ENCODE results near the gene CBX4. TPM values are rescaled to one million over a fixed set of nuclear protein-coding genes. Genes with fewer than 3 reads are reported as not detected.

CBX4 gene
- total RNA-seq, 2 experiments from 2014 or later: 98.9 to 110 TPM

- Histone ChIP-seq H3K4me3 (ENCODE audit: low read depth, low read length, poor library complexity, severe bottlenecking) (no peak overlapping the region), H3K36me3 (ENCODE audit: insufficient read depth, low read length) (peaks cover 59% of the 10 kb centered on the region), H3K27ac (ENCODE audit: low read depth, low read length, poor library complexity, severe bottlenecking) (no peak overlapping the region), H3K9me3 (ENCODE audit: low read length) (no peaks in the 10 kb centered on the region), H3K79me2 (ENCODE audit: insufficient read depth, low read depth, low read length) (peaks cover 37% of the 10 kb centered on the region), H3K9me2 (ENCODE audit: insufficient read depth, low read length) (no peaks in the 10 kb centered on the region), H2AFZ (ENCODE audit: low read length) (no peak overlapping the region), H3K4me1 (ENCODE audit: insufficient read depth, low read length, poor library complexity, severe bottlenecking) (peaks cover 33% of the 10 kb centered on the region), H4K20me1 (ENCODE audit: insufficient read depth, low read length) (peaks cover 13% of the 10 kb centered on the region; the same call in 1 of the 2 replicates), H3K4me2 (ENCODE audit: low read length) (no peak overlapping the region)
- TF ChIP-seq, protein P1, sequence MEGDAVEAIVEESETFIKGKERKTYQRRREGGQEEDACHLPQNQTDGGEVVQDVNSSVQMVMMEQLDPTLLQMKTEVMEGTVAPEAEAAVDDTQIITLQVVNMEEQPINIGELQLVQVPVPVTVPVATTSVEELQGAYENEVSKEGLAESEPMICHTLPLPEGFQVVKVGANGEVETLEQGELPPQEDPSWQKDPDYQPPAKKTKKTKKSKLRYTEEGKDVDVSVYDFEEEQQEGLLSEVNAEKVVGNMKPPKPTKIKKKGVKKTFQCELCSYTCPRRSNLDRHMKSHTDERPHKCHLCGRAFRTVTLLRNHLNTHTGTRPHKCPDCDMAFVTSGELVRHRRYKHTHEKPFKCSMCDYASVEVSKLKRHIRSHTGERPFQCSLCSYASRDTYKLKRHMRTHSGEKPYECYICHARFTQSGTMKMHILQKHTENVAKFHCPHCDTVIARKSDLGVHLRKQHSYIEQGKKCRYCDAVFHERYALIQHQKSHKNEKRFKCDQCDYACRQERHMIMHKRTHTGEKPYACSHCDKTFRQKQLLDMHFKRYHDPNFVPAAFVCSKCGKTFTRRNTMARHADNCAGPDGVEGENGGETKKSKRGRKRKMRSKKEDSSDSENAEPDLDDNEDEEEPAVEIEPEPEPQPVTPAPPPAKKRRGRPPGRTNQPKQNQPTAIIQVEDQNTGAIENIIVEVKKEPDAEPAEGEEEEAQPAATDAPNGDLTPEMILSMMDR (conservative IDR thresholded peaks at IDR 0.05; ENCODE audit: low read length): no peak
- TF ChIP-seq EZH2phosphoT487 (IDR thresholded peaks at IDR 0.05; ENCODE audit: borderline replicate concordance, low read depth, low read length): no peak
- ChIA-PET POLR2A (interaction anchor here (0.6 kb wide), 1 partner anchor 37 kb away, joined by 3 read pairs; the partner anchor contains the start of gene CBX8), CTCF (ENCODE audit: unreplicated experiment) (no interaction called here)
- intact Hi-C loops (cut with micrococcal nuclease; ENCODE audit: unreplicated experiment): no loop called here
- no TSS peak for BruUV-seq (replicated peaks)
- DNase-seq (ENCODE audit: low spot score): no peak
These were observed 5.3 kb downstream of the CBX4 start for GRCh38 chr17:79833744-79834564.

- Histone ChIP-seq H3K4me1 (ENCODE audit: insufficient read depth, low read length, poor library complexity, severe bottlenecking) (peaks cover 35% of the 10 kb centered on the region), H4K20me1 (ENCODE audit: insufficient read depth, low read length) (peaks cover 9% of the 10 kb centered on the region; the same call in 1 of the 2 replicates), H3K27ac (ENCODE audit: low read depth, low read length, poor library complexity, severe bottlenecking) (no peak overlapping the region), H3K4me3 (ENCODE audit: low read depth, low read length, poor library complexity, severe bottlenecking) (no peak overlapping the region), H3K36me3 (ENCODE audit: insufficient read depth, low read length) (peaks cover 54% of the 10 kb centered on the region), H3K4me2 (ENCODE audit: low read length) (no peak overlapping the region), H3K9me2 (ENCODE audit: insufficient read depth, low read length) (no peaks in the 10 kb centered on the region), H2AFZ (ENCODE audit: low read length) (no peak overlapping the region), H3K9me3 (ENCODE audit: low read length) (no peaks in the 10 kb centered on the region), H3K79me2 (ENCODE audit: insufficient read depth, low read depth, low read length) (peaks cover 33% of the 10 kb centered on the region)
- no peak for DNase-seq (ENCODE audit: low spot score)
- CTCF ChIA-PET (ENCODE audit: unreplicated experiment): no interaction called here
- intact Hi-C loops (cut with micrococcal nuclease; ENCODE audit: unreplicated experiment): no loop called here
- TF ChIP-seq, protein P1 (conservative IDR thresholded peaks at IDR 0.05; ENCODE audit: low read length): no peak
- TF ChIP-seq EZH2phosphoT487 (IDR thresholded peaks at IDR 0.05; ENCODE audit: borderline replicate concordance, low read depth, low read length): no peak
- no TSS peak for BruUV-seq (replicated peaks)
- POLR2A ChIA-PET: no interaction called here
These were observed 6.2 kb downstream of the CBX4 start for GRCh38 chr17:79833110-79833450.

Measured in OCI-LY7 (cell line).